ENCODE measurements around the gene B3GNT3.

The B3GNT3 gene, protein sequence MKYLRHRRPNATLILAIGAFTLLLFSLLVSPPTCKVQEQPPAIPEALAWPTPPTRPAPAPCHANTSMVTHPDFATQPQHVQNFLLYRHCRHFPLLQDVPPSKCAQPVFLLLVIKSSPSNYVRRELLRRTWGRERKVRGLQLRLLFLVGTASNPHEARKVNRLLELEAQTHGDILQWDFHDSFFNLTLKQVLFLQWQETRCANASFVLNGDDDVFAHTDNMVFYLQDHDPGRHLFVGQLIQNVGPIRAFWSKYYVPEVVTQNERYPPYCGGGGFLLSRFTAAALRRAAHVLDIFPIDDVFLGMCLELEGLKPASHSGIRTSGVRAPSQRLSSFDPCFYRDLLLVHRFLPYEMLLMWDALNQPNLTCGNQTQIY

DNA sequence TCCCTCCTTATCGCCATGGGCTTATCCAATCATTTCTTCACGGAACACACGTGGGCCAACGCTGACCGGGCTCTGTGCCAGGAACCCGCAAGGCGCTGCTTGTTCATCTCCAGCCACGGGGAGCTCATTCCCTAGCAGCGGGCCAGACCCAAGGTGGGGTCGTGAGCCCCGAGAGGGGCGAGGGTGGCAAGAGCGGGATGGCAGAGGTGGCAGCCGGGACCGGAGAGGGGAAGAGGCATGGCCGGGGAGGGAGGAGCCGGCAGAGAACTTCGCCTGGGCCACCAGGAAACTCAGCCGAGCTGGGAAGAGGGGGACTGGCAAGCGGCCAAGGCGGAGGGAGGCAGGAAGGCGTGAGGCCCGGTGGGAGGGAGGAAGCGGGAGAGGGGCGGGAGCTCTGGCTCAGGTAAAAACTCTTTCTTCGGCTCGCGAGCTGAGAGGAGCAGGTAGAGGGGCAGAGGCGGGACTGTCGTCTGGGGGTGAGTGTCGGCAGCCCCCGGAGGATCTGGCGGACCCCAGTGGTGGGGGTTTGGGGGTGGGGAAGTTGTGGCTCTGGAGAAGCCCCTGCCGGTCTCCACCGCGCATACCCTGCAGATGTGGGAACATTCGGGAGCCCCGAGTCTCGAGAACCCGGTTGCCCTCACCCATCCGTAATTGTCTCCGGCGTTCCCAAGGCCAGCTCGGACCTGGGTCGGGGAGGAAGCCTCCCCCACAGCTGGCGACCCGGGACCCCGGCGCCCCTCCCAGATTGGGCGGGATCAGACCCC, at the start of gene B3GNT3:
B3GNT3 (plus strand) TSS at position 408 of the 764 bp plus-strand sequence. CDS start 12,670 bp downstream, outside the sequence.
- no peak for DNase-seq (ENCODE audit: low spot score)

DNA sequence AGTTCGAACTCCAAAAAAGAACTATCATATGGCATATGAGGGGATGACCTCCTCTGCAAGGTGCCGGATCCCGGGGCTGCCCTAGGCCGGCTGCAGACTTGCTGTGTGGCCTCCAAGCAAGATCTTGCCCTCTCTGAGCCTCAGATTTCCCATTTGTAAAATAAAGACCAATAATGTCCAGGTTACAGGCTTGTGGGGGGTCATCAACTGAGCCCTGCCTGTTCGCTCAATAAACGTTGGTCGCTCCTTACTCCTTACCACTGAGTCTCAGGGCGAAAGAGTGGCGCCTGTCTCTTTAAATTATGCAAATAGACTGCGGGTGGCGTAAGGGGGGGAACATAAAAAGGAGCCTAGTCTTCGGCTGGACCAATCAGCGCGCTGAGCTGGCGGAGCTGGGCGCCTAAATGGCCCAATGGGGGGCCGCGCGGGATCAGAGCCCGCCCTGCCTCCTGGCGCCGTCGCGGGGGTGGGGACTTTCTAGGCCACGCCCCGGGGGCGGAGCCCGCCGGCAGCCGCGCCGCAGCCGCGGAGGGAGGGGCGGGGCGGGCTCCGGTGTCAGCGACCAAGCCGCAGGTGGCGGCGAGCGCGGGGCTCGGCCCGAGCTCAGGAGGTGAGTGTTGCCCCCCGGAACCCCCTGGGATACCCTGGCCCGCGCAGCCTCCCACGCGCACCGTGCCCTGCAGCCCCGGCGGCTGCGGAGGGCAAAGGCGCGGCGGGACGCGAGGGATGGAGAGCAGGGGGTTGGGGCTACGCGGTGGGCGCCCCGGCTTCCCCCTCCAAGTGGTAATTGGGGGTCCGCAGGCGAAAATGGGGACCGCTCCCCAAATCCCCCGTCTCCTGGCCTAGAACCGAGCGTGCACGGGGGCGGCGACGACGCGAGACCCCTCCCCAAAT, 47.5 kb upstream of the B3GNT3 start:
- peak; percentile 99 for DNase-seq (ENCODE audit: low spot score)

DNA sequence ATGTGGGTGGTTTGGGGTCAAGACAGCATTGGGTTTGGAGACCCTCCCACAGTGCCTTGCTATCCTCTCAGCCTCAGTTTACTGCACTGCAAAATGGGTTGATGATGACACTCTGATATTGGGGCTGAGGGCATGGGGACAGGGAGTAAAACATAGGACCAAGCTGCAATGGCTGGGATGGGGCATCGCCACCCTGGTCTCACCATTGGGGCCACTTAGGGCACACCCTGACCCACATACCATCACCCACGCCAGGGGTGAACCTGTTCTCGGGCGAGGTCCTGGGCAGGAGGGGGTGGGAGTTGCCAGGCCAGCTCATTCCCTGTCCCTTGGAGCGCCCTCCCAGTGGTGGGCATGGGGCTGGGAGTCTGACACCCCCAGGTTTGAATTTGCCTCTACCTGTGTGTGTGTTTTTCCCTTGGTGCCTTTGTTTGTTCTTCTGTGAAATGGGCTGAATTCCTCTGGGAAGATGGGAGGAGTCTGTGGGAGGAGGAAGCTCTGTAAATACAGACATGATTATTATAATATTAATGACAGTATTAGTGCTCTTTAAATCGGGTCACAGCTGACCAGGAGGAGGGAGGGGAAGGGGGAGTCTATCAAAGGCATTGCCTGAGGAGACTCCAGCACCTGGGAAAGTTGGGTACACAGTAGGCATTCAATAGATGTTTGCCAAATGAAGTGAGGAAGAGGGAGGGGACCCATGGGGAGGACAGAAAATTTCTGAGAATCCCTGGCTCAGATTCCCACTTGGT, 45.9 kb upstream of the B3GNT3 start:
- DNase-seq (ENCODE audit: low spot score), result no peak

DNA sequence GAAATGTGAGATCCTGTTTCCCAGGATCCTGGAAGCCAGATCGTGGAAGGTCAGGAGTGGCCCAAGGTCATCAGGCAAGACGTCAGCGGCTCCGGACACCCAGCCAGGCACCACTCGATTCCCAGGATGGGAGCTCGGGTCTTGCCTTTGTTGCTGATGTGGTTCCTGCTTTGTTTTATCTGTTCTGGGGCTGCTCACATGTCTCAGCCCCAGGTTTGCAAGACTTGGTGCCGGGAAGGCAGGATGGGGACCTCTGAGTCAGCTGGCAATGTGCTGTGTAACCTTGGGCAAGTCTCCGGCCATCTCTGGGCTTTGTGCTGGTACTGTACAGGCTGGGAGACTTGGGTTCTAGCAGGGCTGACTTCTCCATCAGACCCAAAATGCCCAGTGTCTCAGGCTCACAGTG, 45.0 kb upstream of the B3GNT3 start:
- DNase-seq (ENCODE audit: low spot score), result no peak

DNA sequence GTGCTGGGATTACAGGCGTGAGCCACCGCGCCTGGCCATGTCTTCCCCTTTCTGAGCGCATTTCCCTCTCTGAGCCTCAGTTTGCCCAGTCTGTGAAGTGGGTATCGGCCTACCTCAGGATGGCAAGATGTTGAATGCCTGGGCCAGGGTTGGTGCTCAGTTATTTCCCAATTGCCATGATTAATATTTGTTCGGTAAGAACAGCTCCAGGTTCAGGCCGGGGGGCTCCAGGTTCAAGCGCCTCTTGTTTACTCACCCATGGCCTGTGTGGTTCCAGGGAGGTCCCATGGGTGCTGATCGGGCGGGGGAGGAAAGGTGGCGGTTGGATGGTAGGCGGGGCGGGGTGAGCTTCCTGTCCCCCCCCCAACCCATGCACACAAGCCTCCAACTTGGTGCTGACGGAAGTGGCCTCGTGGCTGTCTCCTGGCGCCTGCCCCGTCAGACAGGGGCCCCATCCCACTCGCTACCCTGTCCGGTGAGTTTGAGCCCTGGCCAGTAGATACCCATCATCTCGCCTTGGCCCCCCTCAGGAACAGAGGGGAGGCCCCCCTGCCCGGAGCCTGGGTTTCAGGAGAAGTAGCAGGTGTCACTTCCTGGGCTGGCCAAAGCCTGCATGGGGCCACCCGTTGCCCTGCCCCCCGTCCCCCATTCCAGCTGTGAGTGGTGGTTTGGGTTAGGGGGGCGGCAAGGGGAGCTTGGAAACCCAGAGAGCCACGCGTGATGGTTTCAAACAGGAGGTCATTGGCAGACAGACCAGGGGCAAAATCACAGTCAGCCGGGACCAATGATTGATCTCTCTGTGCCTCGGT, 43.6 kb upstream of the B3GNT3 start, which contains the start of gene FCHO1:
FCHO1 (plus strand) TSS at position 375 of the 809 bp plus-strand sequence. CDS start 3,688 bp downstream, outside the sequence.
- no peak for DNase-seq (ENCODE audit: low spot score)

DNA sequence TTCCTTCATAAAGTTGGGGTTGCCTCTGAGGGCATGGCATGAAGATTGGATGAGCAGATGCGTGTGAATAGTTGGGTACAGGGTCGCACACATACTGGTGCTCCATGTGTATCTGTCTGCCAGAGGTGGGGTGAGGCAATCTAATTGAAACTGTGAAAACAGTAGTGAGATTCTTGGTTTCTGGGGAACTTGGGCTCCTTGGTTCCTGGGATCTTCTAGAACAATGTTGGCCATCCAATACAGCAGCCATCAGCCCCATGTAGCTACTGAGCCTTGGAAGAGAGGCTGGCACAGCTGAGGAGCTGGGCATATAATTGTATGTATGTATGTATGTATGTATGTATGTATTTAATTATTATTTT, 43.0 kb upstream of the B3GNT3 start:
- DNase-seq (ENCODE audit: low spot score), result no peak

DNA sequence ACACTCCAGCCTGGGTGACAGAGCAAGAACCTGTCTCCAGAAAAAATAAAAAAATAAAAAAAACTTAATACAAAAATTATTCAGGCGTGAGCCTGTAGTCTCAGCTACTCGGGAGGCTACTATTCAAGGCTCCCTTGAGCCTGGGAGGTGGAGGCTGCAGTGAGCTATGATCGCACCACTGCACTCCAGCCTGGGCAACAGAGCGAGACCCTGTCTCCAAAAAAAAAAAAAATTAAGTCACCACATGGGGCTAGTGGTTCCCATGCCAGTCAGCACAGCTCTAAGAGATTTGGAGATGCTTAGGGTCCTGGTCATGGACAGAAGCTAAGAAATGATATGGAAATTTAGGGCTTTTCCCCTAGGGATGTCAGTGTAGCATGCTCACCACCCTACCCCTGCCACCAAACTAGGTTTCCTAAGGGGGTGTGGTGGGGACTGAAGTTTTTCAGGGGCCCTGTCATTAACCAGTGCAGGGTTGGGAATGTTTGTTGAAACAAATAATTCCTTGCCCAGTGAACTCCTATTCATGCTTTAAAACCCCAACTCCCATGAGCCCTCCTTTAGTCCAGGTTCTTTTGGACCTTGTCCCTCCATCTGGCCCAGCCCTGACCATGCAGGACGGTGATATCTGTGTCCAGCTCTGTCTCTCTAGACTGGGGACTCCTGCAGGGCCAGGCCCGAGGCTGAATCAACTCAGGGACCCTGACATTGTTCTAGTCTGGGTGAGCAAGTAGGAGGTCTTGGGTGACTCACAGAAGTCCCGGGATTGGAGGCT, 41.9 kb upstream of the B3GNT3 start:
- DNase-seq (ENCODE audit: low spot score), result no peak

DNA sequence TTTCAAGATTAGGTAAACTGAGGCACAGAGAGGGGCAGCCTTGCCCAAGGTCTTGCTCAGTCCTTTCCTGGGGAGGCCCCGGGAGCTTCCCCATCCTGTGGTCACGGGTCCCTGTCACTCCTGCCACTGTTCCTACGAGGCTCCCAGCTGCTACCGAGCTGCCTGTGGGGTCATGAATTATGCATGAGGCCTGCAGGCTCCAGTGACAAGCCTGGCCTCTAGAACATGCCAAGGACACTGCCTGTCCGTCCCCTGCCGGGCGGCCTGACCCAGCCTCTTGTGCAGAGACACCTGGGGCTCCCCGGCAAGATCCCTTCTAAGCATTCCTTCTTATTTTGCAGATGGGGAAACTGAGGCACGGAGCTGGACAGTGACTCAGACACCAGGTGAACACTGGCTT, 41.0 kb upstream of the B3GNT3 start:
- DNase-seq (ENCODE audit: low spot score), result no peak

DNA sequence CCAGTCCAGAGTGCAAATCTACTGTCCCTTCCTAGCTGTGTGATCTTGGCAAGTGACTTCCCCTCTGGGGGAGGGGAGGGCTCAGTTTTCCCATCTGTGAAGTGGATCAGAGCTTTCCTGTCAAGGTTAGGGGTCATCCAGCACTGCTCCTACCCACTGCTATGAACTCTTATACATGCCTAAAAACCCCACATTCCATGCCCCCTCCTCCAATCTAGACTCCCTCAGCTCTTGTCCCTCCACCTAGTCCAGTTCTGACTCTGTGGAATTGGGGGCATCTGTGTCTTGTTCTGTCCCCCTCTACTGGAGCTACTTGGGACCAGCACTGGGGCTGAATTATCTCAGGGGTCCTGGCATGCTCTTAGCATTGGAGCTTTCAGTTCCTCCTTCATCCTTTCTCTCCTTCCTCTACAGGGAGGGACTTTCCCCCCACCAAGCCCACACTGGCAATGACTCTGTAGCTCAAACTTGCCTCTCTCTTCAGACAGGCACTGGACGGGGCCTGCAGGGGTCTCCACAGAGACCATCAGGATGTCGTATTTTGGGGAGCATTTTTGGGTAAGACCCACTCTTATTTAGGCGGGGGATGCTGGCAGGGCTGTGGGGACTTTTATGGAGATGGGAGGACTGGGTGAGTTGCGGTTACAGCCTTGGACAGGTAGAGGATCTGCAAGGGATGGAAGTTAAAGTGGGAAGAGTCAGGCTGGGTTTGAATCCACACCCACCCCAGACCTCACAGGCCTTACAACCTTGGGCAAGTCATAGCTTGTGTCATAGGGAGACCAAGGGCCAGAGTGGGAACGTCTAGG, 40.1 kb upstream of the B3GNT3 start:
- DNase-seq (ENCODE audit: low spot score), result no peak

DNA sequence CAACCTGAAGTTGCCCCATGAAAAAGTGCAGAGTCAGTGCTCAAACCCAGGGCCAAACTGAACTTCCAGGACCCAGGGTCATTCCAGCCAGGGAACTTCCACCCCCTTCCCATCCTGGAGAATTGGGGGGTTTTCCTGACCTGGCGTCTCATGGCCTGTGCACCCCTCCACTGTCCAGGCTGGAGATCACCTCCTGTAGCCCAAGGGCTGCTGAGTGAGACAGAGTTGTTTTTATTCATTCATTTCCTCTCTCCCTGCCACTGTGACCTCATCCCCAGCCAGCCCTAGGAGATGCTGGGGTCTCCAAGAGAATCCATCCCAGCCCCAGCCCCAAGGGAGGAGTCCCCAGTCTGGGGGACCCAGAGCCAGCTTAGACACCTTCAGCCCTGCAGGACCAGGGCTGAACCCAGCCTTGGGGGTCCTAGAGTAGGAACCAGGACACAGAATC, 39.5 kb upstream of the B3GNT3 start:
- no peak for DNase-seq (ENCODE audit: low spot score)

DNA sequence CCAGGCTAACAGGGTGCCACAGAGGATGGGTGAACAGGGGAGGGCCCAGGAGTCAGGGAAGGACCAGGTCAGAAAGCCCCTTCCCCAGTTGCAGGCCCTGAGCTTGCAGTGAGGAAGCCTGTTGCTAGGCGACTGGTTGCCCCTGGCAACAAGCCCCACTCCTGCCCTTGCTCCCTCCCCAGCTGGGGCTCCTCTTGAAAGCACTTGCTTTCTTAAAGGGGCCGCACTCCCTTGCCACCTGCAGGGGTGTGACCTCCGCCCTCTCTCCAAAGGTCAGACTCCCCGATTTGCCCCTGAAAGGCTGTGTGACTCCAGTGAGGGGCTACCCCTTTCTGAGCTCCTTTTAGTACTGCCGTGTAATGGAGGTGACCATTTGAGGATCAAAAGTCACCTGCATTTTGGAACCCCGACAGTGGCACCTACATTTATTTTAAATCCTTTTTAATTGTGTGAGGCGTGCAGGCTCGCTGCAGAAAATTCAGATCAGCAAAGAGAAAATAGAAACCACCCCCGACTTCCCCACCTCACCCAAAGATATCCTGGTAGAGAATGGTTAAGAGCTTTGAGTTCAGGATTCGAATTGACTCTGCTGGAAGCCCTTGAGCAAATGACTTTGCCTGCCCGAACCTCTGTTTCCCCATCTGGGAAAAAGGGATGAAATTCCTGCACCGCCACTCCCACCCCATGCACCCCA, 38.8 kb upstream of the B3GNT3 start:
- DNase-seq (ENCODE audit: low spot score), result no peak

DNA sequence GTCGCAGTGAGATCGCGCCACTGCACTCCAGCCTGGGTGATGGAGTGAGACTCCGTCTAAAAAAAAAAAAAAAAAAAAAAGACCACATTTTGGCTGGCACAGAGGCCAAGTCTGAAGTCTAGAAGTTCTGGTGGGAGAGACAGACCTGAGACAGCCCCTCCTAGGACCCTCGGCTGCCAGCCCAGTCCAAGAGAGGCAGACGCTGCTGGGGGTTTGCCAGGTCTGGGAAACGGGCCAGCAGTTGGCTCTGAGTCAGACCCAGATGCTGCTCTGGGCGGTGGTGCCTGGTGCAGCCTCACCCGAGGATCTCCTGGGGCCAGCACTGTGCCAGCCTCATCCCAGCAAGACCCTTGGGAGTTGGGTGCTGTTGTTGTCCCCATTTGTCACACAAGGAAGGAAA, 37.8 kb upstream of the B3GNT3 start:
- DNase-seq (ENCODE audit: low spot score), result no peak

DNA sequence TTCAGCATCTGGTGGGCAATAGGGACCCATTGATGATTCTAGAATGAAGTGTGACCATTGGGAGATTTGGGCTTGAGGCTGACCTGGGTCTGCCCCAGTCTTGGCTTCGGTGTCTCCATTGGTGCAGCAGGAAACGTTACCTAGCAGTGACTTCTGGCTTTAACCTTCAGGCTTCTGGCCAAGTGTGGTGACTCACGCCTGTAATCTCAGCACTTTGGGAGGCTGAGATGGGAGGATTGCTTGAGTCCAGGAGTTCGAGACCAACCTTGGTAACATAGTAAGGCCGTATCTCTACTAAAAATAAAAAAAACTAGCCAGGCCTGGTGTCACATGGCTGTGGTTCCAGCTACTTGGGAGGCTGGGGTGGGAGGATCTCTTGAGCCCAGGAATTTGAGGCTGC, 36.4 kb upstream of the B3GNT3 start:
- DNase-seq (ENCODE audit: low spot score), result no peak

DNA sequence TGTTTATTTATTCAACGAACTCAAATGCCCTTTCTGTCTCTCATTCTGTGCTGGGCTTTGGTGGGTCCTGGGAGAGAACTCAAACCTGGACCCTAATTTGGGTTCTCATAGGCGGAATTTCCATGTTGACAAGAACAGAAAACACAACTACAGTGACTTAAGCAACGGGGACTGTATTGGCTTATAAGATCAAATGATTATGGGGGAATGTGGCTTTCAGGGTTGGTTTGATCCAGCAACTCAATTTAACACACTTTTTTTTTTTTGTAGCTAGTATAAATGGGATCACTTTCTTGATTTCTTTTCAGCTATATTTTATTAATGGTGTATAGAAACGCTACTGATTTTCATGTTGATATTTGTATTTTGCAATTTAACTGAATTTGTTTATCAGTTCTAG, 33.8 kb upstream of the B3GNT3 start:
- no peak for DNase-seq (ENCODE audit: low spot score)

DNA sequence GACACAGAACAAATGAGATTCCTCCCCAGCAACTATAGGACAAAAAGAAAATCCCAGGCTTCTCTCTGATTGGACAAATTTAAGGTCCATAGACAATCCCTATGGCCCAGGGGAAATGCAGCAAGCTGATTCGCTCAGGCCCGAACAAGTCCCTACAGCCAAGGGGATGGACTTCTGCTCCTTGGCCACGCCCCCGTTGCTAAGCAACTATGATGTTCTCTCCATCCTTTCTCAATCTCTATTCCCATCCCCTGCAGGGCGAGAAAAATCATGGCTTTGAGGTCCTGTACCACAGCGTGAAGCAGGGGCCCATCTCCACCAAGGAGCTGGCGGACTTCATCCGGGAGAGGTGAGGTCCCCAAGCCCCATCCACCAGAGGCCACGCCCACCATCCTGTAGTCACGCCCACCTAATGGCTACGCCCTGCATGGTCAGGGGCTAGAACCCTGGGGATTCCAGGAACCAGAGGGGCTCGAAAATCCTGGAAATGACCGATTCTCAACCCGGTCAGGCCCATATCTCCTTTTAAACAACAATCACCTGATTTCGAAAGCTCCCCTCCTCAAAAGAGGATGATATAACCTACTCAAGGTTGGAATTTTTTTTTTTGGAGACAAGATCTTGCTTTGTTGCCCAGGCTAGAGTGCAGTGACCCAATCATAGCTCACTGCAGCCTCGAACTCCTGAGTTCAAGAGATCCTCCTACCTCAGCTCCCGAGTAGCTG, 32.3 kb upstream of the B3GNT3 start:
- peak; percentile 67 for DNase-seq (ENCODE audit: low spot score)

DNA sequence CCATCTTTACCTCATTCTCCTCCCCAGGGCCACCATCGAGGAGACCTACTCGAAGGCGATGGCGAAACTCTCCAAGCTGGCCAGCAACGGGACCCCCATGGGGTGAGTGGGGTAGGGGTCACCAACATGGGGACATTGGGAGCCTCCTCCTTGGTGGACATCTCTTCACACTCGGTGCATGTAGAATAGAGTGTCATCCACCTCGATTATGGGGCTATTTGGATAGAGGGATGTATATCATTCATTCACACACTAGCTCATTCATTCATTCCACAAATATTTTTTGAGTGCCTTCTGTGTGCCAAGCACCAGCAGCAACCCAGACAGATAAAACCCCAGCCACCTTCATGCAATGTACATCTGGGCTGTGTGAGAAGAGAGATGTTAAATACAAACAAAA, 30.6 kb upstream of the B3GNT3 start:
- no peak for DNase-seq (ENCODE audit: low spot score)

DNA sequence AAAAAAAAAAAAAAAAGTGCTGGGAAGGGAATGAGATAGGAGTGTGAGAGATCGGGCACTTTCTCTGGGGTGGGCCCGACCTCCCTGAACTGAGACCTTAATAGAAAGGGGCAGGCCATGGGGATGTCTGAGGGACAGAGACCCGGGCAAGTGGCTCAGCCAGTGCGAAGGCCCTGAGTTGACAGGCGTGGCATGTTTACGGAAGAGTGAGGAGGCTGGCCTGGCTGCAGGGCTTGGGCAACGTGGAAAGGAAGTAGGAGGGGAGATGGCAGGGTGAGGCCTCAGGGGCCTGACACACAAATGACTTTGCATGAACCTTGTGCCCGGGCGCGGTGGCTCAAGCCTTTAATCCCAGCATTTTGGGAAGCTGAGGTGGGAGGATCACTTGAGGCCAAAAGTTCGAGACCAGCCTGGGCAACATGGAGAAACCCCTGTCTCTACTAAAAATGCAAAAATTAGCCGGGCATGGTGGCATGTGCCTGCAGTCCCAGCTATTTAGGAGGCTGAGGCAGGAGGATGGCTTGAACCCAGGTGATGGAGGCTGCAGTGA, 29.8 kb upstream of the B3GNT3 start:
- DNase-seq (ENCODE audit: low spot score), result no peak
